HUES64 (cell line): ENCODE results near the gene ASTL.

Source experiments
- H3K27ac ChIP-seq: 2 replicates; pipeline ENCODE4 v1.7.0; 2013; ENCODE audit warnings: low read depth, low read length, inconsistent platforms
- H3K27me3 ChIP-seq: 2 replicates; pipeline ENCODE4 v1.6.1; 2013; ENCODE audit warnings: mild to moderate bottlenecking, low read length; ENCODE audit not compliant: insufficient read depth
- H3K36me3 ChIP-seq: 2 replicates; pipeline ENCODE4 v1.6.1; 2013; ENCODE audit warnings: mild to moderate bottlenecking, low read length; ENCODE audit not compliant: insufficient read depth
- H3K4me1 ChIP-seq: 2 replicates; pipeline ENCODE4 v1.6.1; 2013; ENCODE audit warnings: mild to moderate bottlenecking, low read length, moderate library complexity; ENCODE audit not compliant: insufficient read depth
- H3K4me3 ChIP-seq: 2 replicates; pipeline ENCODE4 v1.5.1; 2013; ENCODE audit warnings: mild to moderate bottlenecking, low read length, moderate library complexity
- H3K9ac ChIP-seq: 2 replicates; pipeline ENCODE4 v1.6.1; 2013; ENCODE audit warnings: mild to moderate bottlenecking, low read depth, low read length
- H3K9me3 ChIP-seq: 2 replicates; pipeline ENCODE4 v1.6.1; 2013; ENCODE audit warnings: low read depth, low read length; ENCODE audit not compliant: insufficient read depth
- WGBS: fragments of 150-250, 120-280 bp; methylation state at CpG from one replicate; pipeline ENCODE4 v1.1.7; 2013; ENCODE audit warnings: missing lambda C conversion rate; 5-methylcytosine and 5-hydroxymethylcytosine counted together

ASTL gene

GRCh38 chr2:96102596-96103186 lies 35.6 kb downstream of the ASTL start:
- H3K4me3 ChIP-seq: no peak overlapping the region
- peaks cover 4% of the 10 kb centered on the region; the same call in 1 of the 2 replicates for H3K4me1 ChIP-seq
- WGBS: 94% methylated on average over 15 of the region's 15 CpGs
- H3K27ac ChIP-seq: no peak overlapping the region
- H3K27me3 ChIP-seq: no peaks in the 10 kb centered on the region
- H3K36me3 ChIP-seq: no peaks in the 10 kb centered on the region
- 0 out of 2 replicates have a peak, but pooled peaks cover 2% of the 10 kb centered on the region for H3K9me3 ChIP-seq
- no peak overlapping the region for H3K9ac ChIP-seq

DNA sequence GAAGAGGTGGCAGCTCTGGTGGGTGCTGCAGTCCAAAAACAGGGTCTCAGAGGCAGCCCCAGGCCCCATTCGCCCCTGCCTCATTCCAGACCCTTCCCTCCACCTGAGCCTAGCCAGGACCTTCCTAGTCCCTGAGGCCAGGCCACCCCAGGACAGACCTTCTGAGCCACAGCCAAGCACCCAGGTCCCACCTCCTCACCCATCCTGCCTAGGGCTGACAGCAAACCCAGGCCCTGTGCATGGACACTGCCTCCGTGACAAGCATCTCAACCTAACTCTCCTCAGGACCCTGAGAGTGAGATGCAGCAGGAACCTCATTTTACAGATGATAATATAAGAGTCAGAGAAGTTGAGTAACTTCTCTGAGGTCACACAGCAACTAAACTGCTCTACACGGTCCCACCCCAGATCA lies 37.4 kb downstream of the ASTL start:
- Histone ChIP-seq H3K9ac (no peak overlapping the region), H3K27me3 (no peaks in the 10 kb centered on the region), H3K36me3 (no peaks in the 10 kb centered on the region), H3K4me1 (no peaks in the 10 kb centered on the region), H3K9me3 (0 out of 2 replicates have a peak, but pooled peaks cover 2% of the 10 kb centered on the region), H3K4me3 (no peak overlapping the region), H3K27ac (no peak overlapping the region)
- 84% methylated on average over 3 of the region's 3 CpGs for WGBS

GRCh38 chr2:96099861-96100798 lies 38.2 kb downstream of the ASTL start:
- H3K9ac ChIP-seq: no peak overlapping the region
- no peaks in the 10 kb centered on the region for H3K36me3 ChIP-seq
- no peaks in the 10 kb centered on the region for H3K27me3 ChIP-seq
- H3K4me3 ChIP-seq: no peak overlapping the region
- WGBS: 64% methylated on average over 11 of the region's 12 CpGs
- H3K9me3 ChIP-seq: no peaks in the 10 kb centered on the region
- H3K27ac ChIP-seq: no peak overlapping the region
- H3K4me1 ChIP-seq: no peaks in the 10 kb centered on the region

DNA sequence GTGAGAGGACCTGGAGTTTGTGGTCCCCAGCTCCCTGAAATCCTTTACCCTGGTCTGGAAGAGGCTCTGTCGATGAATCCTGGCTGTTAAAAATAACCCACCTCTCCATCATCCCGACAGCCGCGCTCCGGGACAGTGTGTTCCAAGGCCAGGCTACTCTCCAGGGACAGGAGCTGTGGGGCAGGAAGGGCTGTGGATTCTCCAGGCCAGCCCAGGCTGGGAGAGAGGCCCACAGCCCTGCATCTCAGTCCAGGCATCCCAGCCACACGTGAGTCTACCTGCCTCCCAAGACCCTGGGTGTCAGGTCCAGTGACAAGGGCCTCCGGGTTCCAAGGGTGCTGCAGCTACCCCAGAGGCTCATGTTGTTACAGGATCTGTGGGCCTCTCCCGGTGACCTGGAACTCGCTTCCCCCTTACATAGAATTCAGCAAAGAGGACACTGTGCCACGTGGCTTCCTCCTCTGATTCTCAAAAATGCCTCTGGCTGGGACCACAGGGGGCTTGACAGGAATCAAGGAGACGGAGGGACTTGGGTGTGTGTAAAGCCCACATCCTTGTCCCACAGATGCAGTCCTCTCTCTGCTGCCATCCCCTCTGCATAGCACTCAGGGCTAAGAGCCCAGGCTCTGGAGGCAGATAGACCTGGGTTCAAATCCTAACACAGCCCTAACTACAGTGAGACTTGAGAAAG lies 39.3 kb downstream of the ASTL start:
- Histone ChIP-seq H3K27ac (no peak overlapping the region), H3K4me3 (no peak overlapping the region), H3K36me3 (no peaks in the 10 kb centered on the region), H3K4me1 (no peaks in the 10 kb centered on the region), H3K27me3 (no peaks in the 10 kb centered on the region), H3K9ac (no peak overlapping the region), H3K9me3 (no peaks in the 10 kb centered on the region)
- 82% methylated on average over 11 of the region's 11 CpGs for WGBS

DNA sequence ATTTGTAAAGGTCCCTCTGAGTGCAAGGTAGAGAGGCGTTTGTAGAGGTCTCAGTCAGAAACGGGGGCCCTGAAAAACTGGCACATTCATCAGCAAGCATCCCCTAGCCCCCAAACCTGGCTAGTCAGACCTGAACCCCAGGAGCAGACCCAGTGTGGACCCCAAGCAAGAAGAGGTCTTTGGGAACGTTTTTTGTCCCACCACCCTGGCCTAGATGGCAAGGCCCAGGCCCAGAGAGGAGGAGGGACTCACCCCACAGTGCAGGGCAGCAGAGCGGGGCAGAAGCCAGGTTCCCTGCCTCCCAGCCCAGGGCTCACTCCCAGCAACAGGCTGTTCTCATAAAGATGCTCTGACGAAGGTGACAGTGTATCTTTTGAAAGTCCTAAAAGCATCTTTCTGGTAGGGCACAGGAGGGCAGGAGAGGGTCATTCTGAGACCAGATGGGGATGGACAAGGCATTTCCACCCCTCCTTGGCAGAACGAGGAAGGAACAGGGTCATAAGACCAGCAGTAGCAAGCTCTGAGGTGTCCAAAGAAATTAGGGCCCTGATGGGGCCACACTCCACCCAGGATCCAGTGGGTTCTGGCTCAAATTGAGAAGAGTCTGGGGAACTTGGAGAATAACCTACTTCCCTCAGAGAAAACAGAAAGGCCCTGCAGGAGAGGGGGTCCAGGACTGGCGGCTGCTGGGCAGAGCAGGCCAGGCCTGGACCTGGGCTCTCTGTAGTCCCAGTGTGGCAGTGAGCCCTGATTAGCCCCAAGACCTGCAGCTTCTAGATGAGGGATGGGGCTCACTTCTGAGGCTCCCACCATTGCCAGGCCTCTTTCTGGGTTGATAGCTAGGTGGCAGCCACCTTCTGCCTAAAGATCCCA lies 40.1 kb downstream of the ASTL start:
- Histone ChIP-seq H3K9ac (no peak overlapping the region), H3K9me3 (no peaks in the 10 kb centered on the region), H3K36me3 (no peaks in the 10 kb centered on the region), H3K4me3 (no peak overlapping the region), H3K27ac (no peak overlapping the region), H3K4me1 (no peaks in the 10 kb centered on the region), H3K27me3 (no peaks in the 10 kb centered on the region)
- 88% methylated on average over 7 of the region's 7 CpGs for WGBS

GRCh38 chr2:96097441-96097840 lies 40.9 kb downstream of the ASTL start:
- WGBS: 94% methylated on average over 5 of the region's 5 CpGs
- no peak overlapping the region for H3K27ac ChIP-seq
- H3K9ac ChIP-seq: no peak overlapping the region
- H3K27me3 ChIP-seq: no peaks in the 10 kb centered on the region
- H3K36me3 ChIP-seq: no peaks in the 10 kb centered on the region
- 0 out of 2 replicates have a peak, but pooled peaks cover 2% of the 10 kb centered on the region for H3K4me1 ChIP-seq
- no peak overlapping the region for H3K4me3 ChIP-seq
- no peaks in the 10 kb centered on the region for H3K9me3 ChIP-seq

DNA sequence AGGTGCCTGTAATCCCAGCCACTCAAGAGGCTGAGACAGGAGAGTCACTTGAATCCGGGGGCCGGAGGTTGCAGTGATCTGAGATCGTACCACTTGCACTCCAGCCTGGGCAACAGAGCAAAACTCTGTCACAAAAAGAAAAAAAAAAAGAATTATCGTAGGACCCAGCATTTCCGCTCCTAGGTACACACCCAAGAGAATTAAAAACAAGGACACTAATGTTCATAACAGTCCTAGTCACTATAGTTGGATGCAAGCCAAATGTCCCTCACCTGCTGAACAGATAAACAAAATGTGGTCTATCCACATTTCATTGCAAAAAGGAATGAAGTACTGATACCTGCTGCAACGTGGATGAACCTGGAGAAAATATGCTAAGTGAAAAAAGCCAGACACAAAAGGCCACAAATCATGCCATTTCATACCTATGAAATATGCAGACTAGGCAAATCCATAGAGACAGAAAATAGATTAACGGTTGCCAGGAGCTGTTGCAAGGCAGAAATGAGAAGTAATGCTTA lies 43.1 kb downstream of the ASTL start:
- 92% methylated on average over 7 of the region's 7 CpGs for WGBS

DNA sequence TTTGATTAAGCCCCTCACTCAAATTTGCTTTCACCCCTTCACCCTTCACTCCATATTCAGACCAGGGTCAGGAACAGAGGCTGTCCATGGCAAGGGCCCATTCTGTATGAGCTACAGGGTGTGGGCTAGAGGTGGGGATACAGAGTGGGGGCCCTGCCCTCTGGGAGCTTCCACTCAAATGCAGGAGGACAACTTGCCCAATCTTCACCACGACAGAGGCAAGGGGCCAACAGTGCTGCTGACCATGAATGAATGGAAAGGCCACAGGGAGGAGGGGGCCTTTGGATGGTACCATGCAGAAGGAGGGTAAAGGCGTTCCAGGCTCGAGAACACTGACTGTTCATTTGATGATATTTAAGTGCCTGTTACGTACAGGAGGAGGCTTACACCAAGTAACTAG lies 44.8 kb downstream of the ASTL start:
- H3K9me3 ChIP-seq: no peaks in the 10 kb centered on the region
- H3K36me3 ChIP-seq: no peaks in the 10 kb centered on the region
- peaks cover 11% of the 10 kb centered on the region for H3K4me1 ChIP-seq
- no peak overlapping the region for H3K9ac ChIP-seq
- WGBS: 94% methylated on average over 4 of the region's 4 CpGs
- H3K4me3 ChIP-seq: no peak overlapping the region
- H3K27me3 ChIP-seq: no peaks in the 10 kb centered on the region
- no peak overlapping the region for H3K27ac ChIP-seq

More for the DNA sequence above, 43.1 kb downstream of the ASTL start:
- H3K9me3 ChIP-seq: no peaks in the 10 kb centered on the region
- no peaks in the 10 kb centered on the region for H3K27me3 ChIP-seq
- no peaks in the 10 kb centered on the region for H3K36me3 ChIP-seq
- H3K27ac ChIP-seq: no peak overlapping the region
- no peak overlapping the region for H3K4me3 ChIP-seq
- peaks cover 11% of the 10 kb centered on the region for H3K4me1 ChIP-seq
- H3K9ac ChIP-seq: no peak overlapping the region

DNA sequence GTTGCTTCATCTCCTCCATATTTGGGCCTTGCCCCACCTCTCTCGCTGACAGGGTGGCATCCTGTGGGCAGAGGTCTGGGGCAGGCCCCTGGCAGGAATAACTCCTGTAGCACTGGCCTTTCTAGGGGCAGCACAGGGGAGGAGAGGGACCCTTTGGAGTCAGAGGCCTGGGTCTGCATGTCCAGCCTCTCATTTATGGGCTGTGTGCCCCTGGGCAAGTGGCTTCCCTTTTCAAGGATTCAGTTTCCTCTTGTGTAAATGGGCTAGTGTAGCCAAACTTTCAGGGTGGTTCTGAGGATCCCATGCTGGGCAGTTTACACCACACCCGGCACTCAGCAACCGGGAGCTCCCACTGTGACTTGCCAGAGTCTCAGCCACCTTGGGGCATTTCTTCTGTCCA lies 45.4 kb downstream of the ASTL start:
- WGBS: 89% methylated on average over 3 of the region's 3 CpGs
- Histone ChIP-seq H3K27ac (no peak overlapping the region), H3K27me3 (no peaks in the 10 kb centered on the region), H3K4me3 (no peak overlapping the region), H3K9ac (no peak overlapping the region), H3K9me3 (no peaks in the 10 kb centered on the region), H3K4me1 (peaks cover 11% of the 10 kb centered on the region), H3K36me3 (no peaks in the 10 kb centered on the region)

DNA sequence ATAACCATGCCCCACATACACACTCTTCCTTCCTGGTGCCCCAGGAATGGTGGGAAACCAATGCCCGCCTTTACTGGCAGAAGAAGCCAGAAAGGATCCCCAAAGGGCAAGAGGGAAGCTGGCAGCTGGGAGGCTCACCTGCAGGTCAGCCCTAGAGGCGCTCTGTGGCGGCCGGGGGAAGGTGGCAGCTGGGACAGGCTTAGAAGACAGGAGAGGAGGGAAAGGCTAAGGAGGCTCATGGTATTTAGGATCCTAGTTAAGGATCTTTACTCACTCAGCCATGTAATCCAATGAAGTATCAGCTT lies 45.8 kb downstream of the ASTL start:
- no peak overlapping the region for H3K27ac ChIP-seq
- no peak overlapping the region for H3K4me3 ChIP-seq
- no peaks in the 10 kb centered on the region for H3K9me3 ChIP-seq
- H3K27me3 ChIP-seq: no peaks in the 10 kb centered on the region
- 88% methylated on average over 4 of the region's 4 CpGs for WGBS
- H3K36me3 ChIP-seq: no peaks in the 10 kb centered on the region
- no peak overlapping the region for H3K9ac ChIP-seq
- H3K4me1 ChIP-seq: peaks cover 11% of the 10 kb centered on the region
